Measurements from ENCODE around the gene HIPK1. TPM values are rescaled to one million over a fixed set of nuclear protein-coding genes. Genes with fewer than 3 reads are reported as not detected.

Gene HIPK1
- total RNA-seq, 1 donor from 2014 or later, result 52.2 TPM

DNA sequence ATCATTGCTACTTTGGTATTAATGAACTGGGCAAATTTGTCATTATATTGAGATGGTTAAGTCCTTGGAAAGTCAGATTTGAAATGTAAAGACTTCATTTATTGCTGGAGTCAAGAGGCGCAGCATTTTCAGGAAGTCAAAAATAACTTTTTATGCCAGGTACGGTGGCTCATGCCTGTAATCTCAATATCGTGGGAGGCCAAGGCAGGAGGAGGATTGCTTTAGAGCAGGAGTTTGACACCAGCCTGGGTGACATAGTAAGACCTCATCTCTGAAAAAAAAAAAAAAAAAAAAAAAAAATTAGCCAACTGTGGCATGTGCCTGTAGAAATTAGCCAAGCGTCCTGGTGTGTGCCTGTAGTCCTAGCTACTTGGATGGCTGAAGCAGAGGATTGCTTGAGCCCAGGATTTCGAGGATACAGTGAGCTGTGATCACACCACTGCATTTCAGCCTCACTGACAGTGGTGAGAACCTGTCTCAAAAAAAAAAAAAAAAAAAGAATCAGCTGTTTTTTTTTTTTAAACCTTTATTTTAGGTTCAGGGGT is 5.5 kb downstream of the HIPK1 start:
- Histone ChIP-seq H3K36me3 (no peaks in the 10 kb centered on the region), H3K27ac (replicated peaks) (no peak overlapping the region), H3K4me3 (no peak overlapping the region), H3K4me1 (peaks cover 78% of the 10 kb centered on the region), H3K27me3 (ENCODE audit: low read depth) (no peaks in the 10 kb centered on the region), H3K9me3 (replicated peaks) (no peaks in the 10 kb centered on the region)
- intact Hi-C loops (cut with micrococcal nuclease), result no loop called here
- DNase-seq, result no peak
- TF ChIP-seq, protein P1, sequence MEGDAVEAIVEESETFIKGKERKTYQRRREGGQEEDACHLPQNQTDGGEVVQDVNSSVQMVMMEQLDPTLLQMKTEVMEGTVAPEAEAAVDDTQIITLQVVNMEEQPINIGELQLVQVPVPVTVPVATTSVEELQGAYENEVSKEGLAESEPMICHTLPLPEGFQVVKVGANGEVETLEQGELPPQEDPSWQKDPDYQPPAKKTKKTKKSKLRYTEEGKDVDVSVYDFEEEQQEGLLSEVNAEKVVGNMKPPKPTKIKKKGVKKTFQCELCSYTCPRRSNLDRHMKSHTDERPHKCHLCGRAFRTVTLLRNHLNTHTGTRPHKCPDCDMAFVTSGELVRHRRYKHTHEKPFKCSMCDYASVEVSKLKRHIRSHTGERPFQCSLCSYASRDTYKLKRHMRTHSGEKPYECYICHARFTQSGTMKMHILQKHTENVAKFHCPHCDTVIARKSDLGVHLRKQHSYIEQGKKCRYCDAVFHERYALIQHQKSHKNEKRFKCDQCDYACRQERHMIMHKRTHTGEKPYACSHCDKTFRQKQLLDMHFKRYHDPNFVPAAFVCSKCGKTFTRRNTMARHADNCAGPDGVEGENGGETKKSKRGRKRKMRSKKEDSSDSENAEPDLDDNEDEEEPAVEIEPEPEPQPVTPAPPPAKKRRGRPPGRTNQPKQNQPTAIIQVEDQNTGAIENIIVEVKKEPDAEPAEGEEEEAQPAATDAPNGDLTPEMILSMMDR (IDR thresholded peaks at IDR 0.05; ENCODE audit: borderline replicate concordance), result no peak

DNA sequence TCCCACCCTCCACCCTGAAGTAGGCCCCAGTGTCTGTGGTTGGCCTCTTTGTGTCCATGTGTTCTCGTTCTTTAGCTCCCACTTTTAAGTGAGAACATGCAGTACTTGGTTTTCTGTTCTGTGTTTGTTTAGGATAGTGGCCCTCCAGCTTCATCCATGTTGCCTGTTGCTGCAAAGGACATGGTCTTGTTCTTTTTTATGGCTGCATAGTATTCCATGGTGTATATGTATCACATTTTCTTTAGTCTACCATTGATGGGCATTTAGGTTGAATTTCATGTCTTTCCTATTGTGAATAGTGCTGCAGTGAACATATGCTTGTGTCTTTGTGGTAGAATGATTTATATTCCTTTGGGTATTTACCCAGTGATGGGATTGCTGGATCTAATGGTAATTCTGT is 6.1 kb downstream of the HIPK1 start:
- DNase-seq, result no peak
- Histone ChIP-seq H3K36me3 (no peaks in the 10 kb centered on the region), H3K27me3 (ENCODE audit: low read depth) (no peaks in the 10 kb centered on the region), H3K4me1 (peaks cover 78% of the 10 kb centered on the region), H3K4me3 (no peak overlapping the region), H3K27ac (replicated peaks) (no peak overlapping the region), H3K9me3 (replicated peaks) (no peaks in the 10 kb centered on the region)
- TF ChIP-seq, protein P1 (IDR thresholded peaks at IDR 0.05; ENCODE audit: borderline replicate concordance), result no peak
- intact Hi-C loops (cut with micrococcal nuclease), result no loop called here

DNA sequence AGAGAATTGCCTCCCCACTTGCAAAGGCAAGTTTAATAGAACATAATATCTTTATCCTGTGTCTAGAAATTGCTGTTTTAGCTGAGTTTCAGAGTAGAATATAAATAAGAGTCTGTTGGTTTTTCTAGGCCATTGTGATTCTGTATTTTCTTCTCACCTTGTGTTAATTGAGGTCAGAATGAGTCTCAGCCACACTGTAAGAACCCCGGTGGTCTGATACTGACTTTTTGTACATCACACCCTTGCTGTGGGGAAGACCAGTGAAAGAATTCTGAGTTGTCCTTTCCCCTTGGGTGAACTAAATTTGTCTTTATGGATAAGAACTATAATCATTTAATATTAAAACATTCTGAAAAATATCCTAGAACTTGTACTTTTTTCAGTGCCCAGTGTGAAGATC is 6.8 kb downstream of the HIPK1 start:
- Histone ChIP-seq H3K4me3 (no peak overlapping the region), H3K4me1 (peaks cover 78% of the 10 kb centered on the region), H3K27ac (replicated peaks) (no peak overlapping the region), H3K36me3 (peaks cover 8% of the 10 kb centered on the region), H3K9me3 (replicated peaks) (no peaks in the 10 kb centered on the region), H3K27me3 (ENCODE audit: low read depth) (no peaks in the 10 kb centered on the region)
- intact Hi-C loops (cut with micrococcal nuclease), result no loop called here
- no peak for DNase-seq
- TF ChIP-seq, protein P1 (IDR thresholded peaks at IDR 0.05; ENCODE audit: borderline replicate concordance), result no peak

DNA sequence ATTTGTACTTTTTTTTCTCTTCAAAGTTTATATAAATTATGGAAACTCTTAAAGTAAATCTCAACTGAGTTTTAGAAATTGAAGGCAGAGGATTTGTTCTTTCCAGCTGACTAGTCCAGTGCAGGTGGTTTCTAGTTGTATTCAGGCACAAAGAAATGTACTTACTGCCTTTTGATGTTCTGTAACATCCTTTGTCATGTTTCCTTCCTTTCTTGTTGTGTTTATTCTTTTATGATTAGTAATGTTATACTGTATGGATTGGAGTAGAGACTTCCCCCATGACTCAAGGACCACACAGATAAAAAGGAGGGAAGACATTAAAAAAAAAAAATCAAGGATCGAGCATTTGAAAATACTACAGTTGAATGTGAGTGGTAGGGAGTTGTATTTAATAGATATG is 8.0 kb downstream of the HIPK1 start:
- intact Hi-C loops (cut with micrococcal nuclease), result no loop called here
- TF ChIP-seq, protein P1 (IDR thresholded peaks at IDR 0.05; ENCODE audit: borderline replicate concordance), result no peak
- no peaks in the 10 kb centered on the region for H3K27me3 ChIP-seq (ENCODE audit: low read depth)
- H3K36me3 ChIP-seq, result peaks cover 19% of the 10 kb centered on the region
- no peak for DNase-seq
- H3K9me3 ChIP-seq (replicated peaks), result no peaks in the 10 kb centered on the region
- peaks cover 73% of the 10 kb centered on the region for H3K4me1 ChIP-seq
- H3K27ac ChIP-seq (replicated peaks), result no peak overlapping the region
- H3K4me3 ChIP-seq, result no peak overlapping the region

DNA sequence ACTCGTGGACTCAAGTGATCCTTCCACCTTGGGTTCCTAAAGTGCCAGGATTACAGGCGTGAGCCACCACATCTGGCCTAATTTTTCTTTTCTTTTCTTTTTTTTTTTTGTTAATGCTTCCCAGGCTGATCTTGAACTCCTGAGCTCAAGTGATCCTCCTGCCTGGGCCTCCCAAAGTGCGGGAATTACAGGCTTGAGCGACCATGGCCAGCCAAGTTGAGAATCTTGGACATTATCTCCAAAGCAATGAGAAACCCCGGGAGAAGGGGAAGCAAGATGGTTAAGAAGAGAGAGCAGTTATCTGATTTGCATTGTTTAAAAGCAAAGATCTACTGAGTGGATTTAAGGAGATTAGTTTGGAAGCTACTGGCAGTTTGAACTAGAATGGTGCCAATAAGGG is 9.1 kb downstream of the HIPK1 start:
- Histone ChIP-seq H3K36me3 (peaks cover 21% of the 10 kb centered on the region), H3K4me3 (no peak overlapping the region), H3K9me3 (replicated peaks) (no peaks in the 10 kb centered on the region), H3K27me3 (ENCODE audit: low read depth) (no peaks in the 10 kb centered on the region), H3K27ac (replicated peaks) (no peak overlapping the region), H3K4me1 (peaks cover 62% of the 10 kb centered on the region)
- intact Hi-C loops (cut with micrococcal nuclease), result no loop called here
- TF ChIP-seq, protein P1 (IDR thresholded peaks at IDR 0.05; ENCODE audit: borderline replicate concordance), result no peak
- no peak for DNase-seq
